NB4 (cell line): Measurements from ENCODE around the gene SEMA3B.

Source experiments
- POLR2A ChIP-seq: IDR thresholded peaks from 2 replicates; pipeline ENCODE4 v1.6.1; 2011; ENCODE audit warnings: mild to moderate bottlenecking; ENCODE audit not compliant: insufficient read length; ENCODE audit errors: extremely low read depth
- TF ChIP-seq, protein P1 (sequence below): IDR thresholded peaks from one replicate; pipeline ENCODE4 v1.5.1; 2012; ENCODE audit warnings: low read depth, low read length
- TF ChIP-seq, protein P2 (sequence below): IDR thresholded peaks from 2 replicates; pipeline ENCODE4 v1.6.1; 2011; ENCODE audit warnings: low read depth, low read length

DNA sequence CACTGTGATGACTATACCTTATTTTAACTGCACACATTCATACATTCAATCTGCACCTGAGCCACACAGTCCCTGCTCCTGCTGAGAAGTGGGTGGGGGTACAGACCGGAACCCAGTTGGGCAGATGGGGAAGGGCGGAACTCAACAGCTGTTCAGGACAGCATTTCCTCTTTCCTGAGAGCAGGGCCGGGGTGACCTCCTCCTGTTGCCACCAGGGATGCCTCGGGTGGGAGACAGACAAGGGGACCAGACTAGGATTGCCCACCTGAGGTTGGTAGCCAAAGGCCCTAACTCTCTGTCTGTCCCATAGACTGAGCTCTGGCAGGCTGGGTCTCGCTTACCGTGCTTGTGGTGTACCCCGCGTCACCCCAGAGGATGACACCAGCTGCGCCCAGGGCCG lies 49.7 kb downstream of the SEMA3B start:
- TF ChIP-seq, protein P1, sequence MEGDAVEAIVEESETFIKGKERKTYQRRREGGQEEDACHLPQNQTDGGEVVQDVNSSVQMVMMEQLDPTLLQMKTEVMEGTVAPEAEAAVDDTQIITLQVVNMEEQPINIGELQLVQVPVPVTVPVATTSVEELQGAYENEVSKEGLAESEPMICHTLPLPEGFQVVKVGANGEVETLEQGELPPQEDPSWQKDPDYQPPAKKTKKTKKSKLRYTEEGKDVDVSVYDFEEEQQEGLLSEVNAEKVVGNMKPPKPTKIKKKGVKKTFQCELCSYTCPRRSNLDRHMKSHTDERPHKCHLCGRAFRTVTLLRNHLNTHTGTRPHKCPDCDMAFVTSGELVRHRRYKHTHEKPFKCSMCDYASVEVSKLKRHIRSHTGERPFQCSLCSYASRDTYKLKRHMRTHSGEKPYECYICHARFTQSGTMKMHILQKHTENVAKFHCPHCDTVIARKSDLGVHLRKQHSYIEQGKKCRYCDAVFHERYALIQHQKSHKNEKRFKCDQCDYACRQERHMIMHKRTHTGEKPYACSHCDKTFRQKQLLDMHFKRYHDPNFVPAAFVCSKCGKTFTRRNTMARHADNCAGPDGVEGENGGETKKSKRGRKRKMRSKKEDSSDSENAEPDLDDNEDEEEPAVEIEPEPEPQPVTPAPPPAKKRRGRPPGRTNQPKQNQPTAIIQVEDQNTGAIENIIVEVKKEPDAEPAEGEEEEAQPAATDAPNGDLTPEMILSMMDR, result no peak
- TF ChIP-seq POLR2A, result no peak
- TF ChIP-seq, protein P2, sequence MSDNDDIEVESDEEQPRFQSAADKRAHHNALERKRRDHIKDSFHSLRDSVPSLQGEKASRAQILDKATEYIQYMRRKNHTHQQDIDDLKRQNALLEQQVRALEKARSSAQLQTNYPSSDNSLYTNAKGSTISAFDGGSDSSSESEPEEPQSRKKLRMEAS, result no peak
